ENCODE results near the gene KLK1. TPM values are rescaled to one million over a fixed set of nuclear protein-coding genes. Genes with fewer than 3 reads are reported as not detected.
"Not testable (repeated sequence)": the region's sequence is repeated elsewhere in the genome, so short reads cannot be mapped to it uniquely, and the experiment has no call there.

The KLK1 gene
- polyA plus RNA-seq, 1 experiment, result 0.15 TPM

GRCh38 chr19:50790922-50791467 lies 32.6 kb downstream of the KLK1 start:
- Histone ChIP-seq H3K4me3 (ENCODE audit: low read depth, low read length) (no peak overlapping the region), H3K36me3 (ENCODE audit: control insufficient read depth, insufficient read depth, low read length) (no peaks in the 10 kb centered on the region), H3K27me3 (ENCODE audit: control insufficient read depth, insufficient read depth, low read length) (no peaks in the 10 kb centered on the region)
- ChIA-PET POLR2A (no interaction called here), CTCF (interaction anchor here (3.6 kb wide), 1 partner anchor 8 kb away, joined by 17 read pairs; no protein-coding TSS in a partner anchor)
- DNase-seq (ENCODE audit: low read depth), result no peak
- TF ChIP-seq CTCF (IDR thresholded peaks at IDR 0.05; ENCODE audit: insufficient read depth, low read depth, low read length), result no peak

GRCh38 chr19:50790396-50790795 lies 33.2 kb downstream of the KLK1 start, which contains the start of gene ACP4:
ACP4 (plus strand) TSS chr19:50790415; CDS start chr19:50790415, 0 bp downstream.
- Histone ChIP-seq H3K27me3 (ENCODE audit: control insufficient read depth, insufficient read depth, low read length) (no peaks in the 10 kb centered on the region), H3K36me3 (ENCODE audit: control insufficient read depth, insufficient read depth, low read length) (no peaks in the 10 kb centered on the region), H3K4me3 (ENCODE audit: low read depth, low read length) (no peak within 1 kb of the TSS)
- ChIA-PET POLR2A (no interaction called here), CTCF (no interaction called here)
- DNase-seq (ENCODE audit: low read depth), result no peak
- no peak for TF ChIP-seq CTCF (IDR thresholded peaks at IDR 0.05; ENCODE audit: insufficient read depth, low read depth, low read length)

- Histone ChIP-seq H3K4me3 (ENCODE audit: low read depth, low read length) (no peak overlapping the region), H3K36me3 (ENCODE audit: control insufficient read depth, insufficient read depth, low read length) (no peaks in the 10 kb centered on the region), H3K27me3 (ENCODE audit: control insufficient read depth, insufficient read depth, low read length) (no peaks in the 10 kb centered on the region)
- DNase-seq (ENCODE audit: low read depth), result no peak
- ChIA-PET POLR2A (interaction anchor here (0.7 kb wide), 1 partner anchor 338 kb away, joined by 4 read pairs; no protein-coding TSS in a partner anchor), CTCF (interaction anchor here (1.1 to 1.9 kb wide), 4 partner anchors 11 to 264 kb away, joined by 3 to 6 read pairs (median 5); no protein-coding TSS in a partner anchor)
- TF ChIP-seq CTCF (IDR thresholded peaks at IDR 0.05; ENCODE audit: insufficient read depth, low read depth, low read length), result no peak
These were observed 38.3 kb downstream of the KLK1 start for GRCh38 chr19:50785329-50785728.

- ChIA-PET POLR2A (interaction anchor here (0.7 kb wide), 1 partner anchor 339 kb away, joined by 4 read pairs; no protein-coding TSS in a partner anchor), CTCF (interaction anchor here (1.1 to 3.1 kb wide), 10 partner anchors 12 to 263 kb away, joined by 3 to 30 read pairs (median 8); no protein-coding TSS in a partner anchor)
- DNase-seq (ENCODE audit: low read depth), result no peak
- Histone ChIP-seq H3K4me3 (ENCODE audit: low read depth, low read length) (no peak overlapping the region), H3K27me3 (ENCODE audit: control insufficient read depth, insufficient read depth, low read length) (peaks cover 3% of the 10 kb centered on the region), H3K36me3 (ENCODE audit: control insufficient read depth, insufficient read depth, low read length) (no peaks in the 10 kb centered on the region)
- TF ChIP-seq CTCF (IDR thresholded peaks at IDR 0.05; ENCODE audit: insufficient read depth, low read depth, low read length), result no peak
These were observed 38.9 kb downstream of the KLK1 start for GRCh38 chr19:50784710-50785109.

- H3K4me3 ChIP-seq (ENCODE audit: low read depth, low read length); H3K27me3 ChIP-seq (ENCODE audit: control insufficient read depth, insufficient read depth, low read length); DNase-seq (ENCODE audit: low read depth); POLR2A ChIA-PET; H3K36me3 ChIP-seq (ENCODE audit: control insufficient read depth, insufficient read depth, low read length): not testable (repeated sequence)
- CTCF ChIA-PET, result interaction anchor here (0.6 to 3.1 kb wide), 26 partner anchors 9 to 311 kb away, joined by 3 to 30 read pairs (median 4); partner anchors contain the start of gene JOSD2
These were observed 39.8 kb downstream of the KLK1 start for GRCh38 chr19:50783848-50784152.
